Hematopoietic multipotent progenitor cell treated with erythropoietin and hydrocortisone succinate and interleukin-3 and kit ligand, for 17 days (in vitro differentiated cells): ENCODE measurements around the gene OAS2.

ENCODE experiments used
- DNase-seq: peaks from one replicate; pipeline ENCODE4 v3.0.0-alpha.2; 2015; ENCODE audit warnings: low spot score

The OAS2 gene

DNA sequence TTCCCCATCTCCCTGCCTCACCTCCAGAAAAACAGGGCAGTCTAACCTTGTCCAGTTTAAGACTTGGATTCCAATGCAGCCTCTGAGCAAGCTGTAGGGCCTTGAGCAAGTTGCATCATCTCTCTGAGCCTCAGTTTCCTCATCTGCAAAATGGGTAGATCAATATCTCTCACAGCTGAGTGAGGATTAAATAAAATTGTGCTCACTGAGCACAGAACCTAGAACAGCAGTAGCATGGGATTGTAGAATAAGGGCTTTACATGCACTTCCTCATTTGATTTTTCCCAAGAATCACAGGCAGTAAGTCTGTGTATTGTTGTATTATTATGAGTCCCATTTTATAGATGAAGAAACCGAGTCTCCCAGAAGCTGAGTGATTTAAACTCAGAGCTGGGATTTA, 80.2 kb downstream of the OAS2 start:
- DNase-seq, result no peak

DNA sequence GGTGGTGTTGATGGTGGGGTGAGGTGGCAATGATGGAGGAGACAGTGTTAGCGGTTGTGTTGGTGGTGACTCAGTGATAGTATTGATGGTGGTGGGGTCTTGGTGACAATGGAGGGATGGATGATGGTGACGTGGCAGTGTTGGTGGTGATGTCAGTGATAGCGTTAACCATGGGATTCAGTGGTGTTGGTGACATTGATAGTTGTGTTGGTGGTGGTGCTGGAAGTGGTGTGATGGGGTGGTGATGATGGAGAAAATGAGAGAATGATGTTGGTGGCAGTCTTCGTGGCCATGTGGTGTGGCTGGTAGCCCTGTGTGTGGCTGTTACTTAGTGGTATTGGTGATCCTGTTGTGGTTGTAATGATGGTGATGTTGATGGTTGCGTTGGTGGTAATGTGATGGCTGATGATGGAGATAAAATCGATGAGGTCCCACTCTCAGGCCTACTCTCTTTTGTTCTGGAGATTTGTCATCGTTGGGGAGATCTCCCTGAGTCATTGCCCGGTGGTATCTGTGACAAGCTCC, 80.8 kb downstream of the OAS2 start:
- DNase-seq, result no peak

DNA sequence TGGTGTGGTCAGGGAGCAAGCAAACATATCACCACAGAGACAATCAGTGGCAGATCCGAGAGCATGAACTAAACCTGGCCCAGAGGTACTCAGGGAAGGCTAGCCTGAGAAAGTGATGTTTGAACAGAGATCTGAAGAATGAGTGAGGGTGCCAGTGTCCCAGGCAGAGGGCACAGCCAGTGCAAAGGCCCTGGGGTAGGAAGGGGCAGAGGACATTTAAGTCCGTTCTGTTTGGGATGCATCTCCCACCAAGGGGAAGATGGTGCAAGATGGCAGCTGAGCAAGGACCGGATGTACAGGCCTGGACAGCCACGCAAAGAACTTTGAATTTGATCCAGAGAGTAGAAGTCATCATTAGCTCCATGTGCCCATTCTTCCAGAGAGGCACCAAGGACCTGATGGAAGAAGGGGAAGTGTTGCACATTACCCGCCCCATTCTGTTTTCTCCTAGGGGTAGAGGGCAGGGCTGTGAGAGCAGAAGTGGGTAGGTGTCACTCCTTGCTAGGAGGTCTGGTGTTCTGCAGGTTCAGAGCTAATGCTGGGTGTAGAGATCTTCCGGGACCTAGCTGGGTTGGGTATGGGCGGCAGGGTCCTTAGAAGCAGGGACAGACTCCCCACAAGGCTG, 82.1 kb downstream of the OAS2 start:
- DNase-seq, result no peak

DNA sequence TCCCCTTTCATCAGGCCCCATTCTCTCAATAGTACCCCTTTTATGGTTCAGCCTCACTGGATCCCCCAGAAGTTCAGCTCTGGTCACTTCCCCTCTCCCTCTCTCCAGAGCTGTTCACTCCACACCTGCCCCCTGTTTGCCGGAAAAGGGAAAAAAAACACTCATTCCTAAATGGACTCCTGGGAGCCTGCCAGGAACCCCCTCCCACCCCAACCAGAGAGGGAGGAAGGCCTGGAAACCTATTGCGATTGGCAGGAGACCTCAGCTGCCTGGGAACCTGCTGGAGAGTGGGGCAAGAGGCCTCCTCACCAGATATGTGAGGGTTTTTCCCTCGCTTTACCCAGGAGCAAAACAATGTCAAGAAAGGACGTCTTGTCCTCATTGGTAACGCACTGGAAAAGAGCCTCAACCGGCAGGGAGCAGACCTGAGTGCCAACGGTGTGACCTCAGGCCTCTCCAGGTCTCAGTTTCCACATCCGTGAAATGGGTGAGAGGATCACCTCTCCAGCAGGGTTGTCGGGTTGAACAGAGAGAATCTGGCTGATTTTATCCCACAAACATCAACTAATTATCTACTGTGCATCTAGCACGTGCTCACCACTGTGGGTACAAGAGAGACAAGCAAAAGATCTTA, 82.9 kb downstream of the OAS2 start:
- no peak for DNase-seq
